Activated T-helper 2 cell treated with anti-CD3 and anti-CD28 coated beads, Interferon-gamma antibody, Interleukin-2, Interleukin-4, amounts not matched to agents 10 μg/mL and 5 μg/mL and 100 μg/mL, durations not matched to agents 14 hours and 24 hours and 36 hours (primary cell): Measurements from ENCODE around the gene ATRIP. TPM values are rescaled to one million over a fixed set of nuclear protein-coding genes. Genes with fewer than 3 reads are reported as not detected.
A peak's percentile ranks its signal among the peaks of the same experiment; 100 is the strongest.

ENCODE experiments used
- DNase-seq: peaks from one replicate; pipeline ENCODE4 v3.0.0; 2021; ENCODE audit warnings: low spot score
- H3K27ac Mint-ChIP-seq: one replicate; pipeline ENCODE4 v1.8.0; 2021; ENCODE audit warnings: mixed read lengths
- H3K27me3 Mint-ChIP-seq: one replicate; pipeline ENCODE4 v1.8.0; 2021; ENCODE audit warnings: low read depth, mixed read lengths
- H3K36me3 Mint-ChIP-seq: one replicate; pipeline ENCODE4 v1.8.0; 2021; ENCODE audit warnings: low read depth, mixed read lengths
- H3K4me1 Mint-ChIP-seq: one replicate; pipeline ENCODE4 v1.8.0; 2021; ENCODE audit warnings: low read depth, mixed read lengths
- H3K4me3 Mint-ChIP-seq: one replicate; pipeline ENCODE4 v1.8.0; 2021; ENCODE audit warnings: low read depth, mild to moderate bottlenecking, moderate library complexity, mixed read lengths
- H3K9me3 Mint-ChIP-seq: one replicate; pipeline ENCODE4 v1.8.0; 2021; ENCODE audit warnings: mixed read lengths
- intact Hi-C: fragments of 100-400 bp; cut with micrococcal nuclease; formaldehyde crosslinking; loops from one replicate; pipeline ENCODE4 v1.15.1; 2023
- total RNA-seq: library from RNA; stranded (reverse); gene quantifications from 2 replicates; pipeline ENCODE4 v1.2.3, GENCODE V29; 2022

The ATRIP gene
- total RNA-seq, 1 donor from 2014 or later = 16.9 TPM

- no peak for DNase-seq
- Mint-ChIP-seq H3K4me1 (peaks cover 38% of the 10 kb centered on the region), H3K27me3 (no peaks in the 10 kb centered on the region), H3K4me3 (peak overlapping the region; percentile 76), H3K27ac (peak overlapping the region; percentile 62), H3K9me3 (no peaks in the 10 kb centered on the region), H3K36me3 (peaks cover 11% of the 10 kb centered on the region)
- intact Hi-C loops = loop anchor here (2.0 kb wide), 1 partner anchor 31 kb away; no protein-coding TSS in a partner anchor
Measured at GRCh38 chr3:48503401-48504050, 57.0 kb downstream of the ATRIP start.

GRCh38 chr3:48504051-48504946 lies 57.8 kb downstream of the ATRIP start, which contains the start of gene SHISA5:
TSS of gene SHISA5 (minus strand) at chr3:48504174. CDS start at chr3:48504094, 80 bp downstream.
- Mint-ChIP-seq H3K27ac (peak within 1 kb of the TSS; percentile 62), H3K9me3 (no peaks in the 10 kb centered on the region), H3K27me3 (no peaks in the 10 kb centered on the region), H3K4me1 (peaks cover 38% of the 10 kb centered on the region), H3K4me3 (peak within 1 kb of the TSS; percentile 76), H3K36me3 (peaks cover 7% of the 10 kb centered on the region)
- DNase-seq = peak; percentile 51
- intact Hi-C loops = loop anchor here (2.0 kb wide), 1 partner anchor 31 kb away; no protein-coding TSS in a partner anchor

GRCh38 chr3:48505146-48505545 lies 58.6 kb downstream of the ATRIP start:
- Mint-ChIP-seq H3K9me3 (no peaks in the 10 kb centered on the region), H3K36me3 (peaks cover 3% of the 10 kb centered on the region), H3K27me3 (no peaks in the 10 kb centered on the region), H3K4me3 (peak overlapping the region; percentile 64), H3K27ac (peak overlapping the region; percentile 30), H3K4me1 (peaks cover 38% of the 10 kb centered on the region)
- intact Hi-C loops = loop anchor here (2.0 to 5.0 kb wide), 2 partner anchors 32 to 58 kb away; partner anchors contain the start of gene ATRIP
- no peak for DNase-seq

- Mint-ChIP-seq H3K4me3 (peak overlapping the region; percentile 24), H3K9me3 (no peaks in the 10 kb centered on the region), H3K27ac (no peak overlapping the region), H3K36me3 (no peaks in the 10 kb centered on the region), H3K27me3 (no peaks in the 10 kb centered on the region), H3K4me1 (peaks cover 38% of the 10 kb centered on the region)
- no peak for DNase-seq
- intact Hi-C loops = loop anchor here (2.0 to 5.0 kb wide), 2 partner anchors 33 to 59 kb away; partner anchors contain the start of gene ATRIP
Measured at GRCh38 chr3:48505968-48506504, 59.5 kb downstream of the ATRIP start.

GRCh38 chr3:48507256-48508061 lies 60.9 kb downstream of the ATRIP start:
- intact Hi-C loops = loop anchor here (1.0 to 5.0 kb wide), 2 partner anchors 60 to 239 kb away; partner anchors contain the start of gene ATRIP
- H3K36me3 Mint-ChIP-seq = peaks cover 5% of the 10 kb centered on the region
- peak; percentile 63 for DNase-seq
- H3K9me3 Mint-ChIP-seq = no peaks in the 10 kb centered on the region
- no peak overlapping the region for H3K4me3 Mint-ChIP-seq
- H3K4me1 Mint-ChIP-seq = peaks cover 38% of the 10 kb centered on the region
- H3K27ac Mint-ChIP-seq = peak overlapping the region; percentile 1
- no peaks in the 10 kb centered on the region for H3K27me3 Mint-ChIP-seq

- H3K36me3 Mint-ChIP-seq = peaks cover 7% of the 10 kb centered on the region
- no peak overlapping the region for H3K27ac Mint-ChIP-seq
- no peak overlapping the region for H3K4me3 Mint-ChIP-seq
- no peaks in the 10 kb centered on the region for H3K27me3 Mint-ChIP-seq
- H3K4me1 Mint-ChIP-seq = peaks cover 44% of the 10 kb centered on the region
- no peaks in the 10 kb centered on the region for H3K9me3 Mint-ChIP-seq
- no peak for DNase-seq
- intact Hi-C loops = no loop called here
Measured at GRCh38 chr3:48511551-48511950, 65.0 kb downstream of the ATRIP start.

- H3K4me3 Mint-ChIP-seq = no peak overlapping the region
- H3K4me1 Mint-ChIP-seq = peaks cover 50% of the 10 kb centered on the region
- peak; percentile 65 for DNase-seq
- intact Hi-C loops = loop anchor here (5.0 kb wide), 1 partner anchor 43 kb away; the partner anchor contains the start of gene PFKFB4
- H3K36me3 Mint-ChIP-seq = peaks cover 20% of the 10 kb centered on the region
- H3K27ac Mint-ChIP-seq = no peak overlapping the region
- no peaks in the 10 kb centered on the region for H3K9me3 Mint-ChIP-seq
- H3K27me3 Mint-ChIP-seq = no peaks in the 10 kb centered on the region
Measured at GRCh38 chr3:48514431-48515227, 68.1 kb downstream of the ATRIP start.

Other genes starting within 250 kb of the ATRIP start
- not detected in 2 replicates for gene CAMP, start 223.2 kb upstream of the ATRIP start, total RNA-seq
- 40.2 and 42.8 TPM in 2 replicates for gene ZNF589, start 205.6 kb upstream of the ATRIP start, total RNA-seq
- 30.2 and 33.7 TPM in 2 replicates for gene NME6, start 145.4 kb upstream of the ATRIP start, total RNA-seq
- not detected in 2 replicates for gene SPINK8, start 113.1 kb upstream of the ATRIP start, total RNA-seq
- 0.14 TPM in 1 of 2 replicates, not detected in the other for gene FBXW12, start 74.5 kb upstream of the ATRIP start, total RNA-seq
- gene PLXNB1, start 16.7 kb upstream of the ATRIP start, total RNA-seq = 6.8 and 7.0 TPM in 2 replicates
- 22.2 and 23.7 TPM in 2 replicates for gene CCDC51, start 6.6 kb upstream of the ATRIP start, total RNA-seq
- gene TMA7, start 6.5 kb upstream of the ATRIP start, total RNA-seq = 270 and 289 TPM in 2 replicates
- 65.6 and 69.5 TPM in 2 replicates for gene SHISA5, start 57.4 kb downstream of the ATRIP start, total RNA-seq
- gene PFKFB4, start 110.1 kb downstream of the ATRIP start, total RNA-seq = 53.0 and 57.0 TPM in 2 replicates
- 0.11 TPM in 1 of 2 replicates, not detected in the other for gene UCN2, start 117.0 kb downstream of the ATRIP start, total RNA-seq
- 1.9 and 2.4 TPM in 2 replicates for gene COL7A1, start 148.6 kb downstream of the ATRIP start, total RNA-seq
- gene UQCRC1, start 162.9 kb downstream of the ATRIP start, total RNA-seq = 248 and 273 TPM in 2 replicates
- 0.80 and 0.87 TPM in 2 replicates for gene TMEM89, start 175.0 kb downstream of the ATRIP start, total RNA-seq
- 85.1 and 89.6 TPM in 2 replicates for gene SLC26A6, start 188.7 kb downstream of the ATRIP start, total RNA-seq
- gene CELSR3, start 216.1 kb downstream of the ATRIP start, total RNA-seq = 16.0 and 16.5 TPM in 2 replicates
- gene NCKIPSD, start 239.2 kb downstream of the ATRIP start, total RNA-seq = 49.8 and 51.4 TPM in 2 replicates